HCT116 (cell line): Measurements from ENCODE around the gene ENKD1. TPM values are rescaled to one million over a fixed set of nuclear protein-coding genes. Genes with fewer than 3 reads are reported as not detected.

ENCODE experiments used
- ATAC-seq: fragments of 200-7000 bp; cut with Tn5 transposase; 2 replicates; pipeline ENCODE4 v1.9.1; 2020; ENCODE audit warnings: mild to moderate bottlenecking, moderate library complexity
- BruUV-seq: library from RNA; stranded (reverse); fragments of 400-500 nt; replicated peaks from 2 replicates; lab custom pipeline; 2021; lab: Mats Ljungman, UMichigan
- CTCF ChIA-PET: fragments of 300-600 bp; sonication (Branson Sonifier 250); formaldehyde crosslinking; loops from one replicate; lab custom pipeline; 2021; ENCODE audit warnings: antibody characterized with exemption; lab: Charles Lee
- POLR2A ChIA-PET: fragments of 300-600, 350-600 bp; sonication (Branson Sonifier 250); formaldehyde crosslinking; loops from one replicate; lab custom pipeline; 2021; ENCODE audit warnings: antibody characterized with exemption; lab: Charles Lee
- RAD21 ChIA-PET, 2 experiments: fragments of 300-600 bp; sonication (Branson Sonifier 250); formaldehyde crosslinking; loops; one replicate each; lab custom pipeline; 2023; ENCODE audit warnings: low total read pairs in 2 of 2; ENCODE audit not compliant: uncharacterized antibody in 2 of 2, unreplicated experiment in 2 of 2, low non-redundant PET in 1 of 2; lab: Charles Lee
- DNase-seq: peaks from one replicate; pipeline ENCODE4 v3.0.0-alpha.2; 2010; ENCODE audit warnings: low read depth, low spot score
- H2AFZ ChIP-seq: fragments of 200-600 bp; shearing (Covaris generic), sonication (generic); 2 replicates; pipeline ENCODE4 v1.6.1; 2017; ENCODE audit warnings: low read depth, mixed run types, mixed read lengths, antibody characterized with exemption, low read length; ENCODE audit not compliant: poor library complexity, severe bottlenecking
- H3K27ac ChIP-seq: 2 replicates; pipeline ENCODE4 v1.5.1; 2012; ENCODE audit warnings: low read depth, low read length
- H3K27me3 ChIP-seq: fragments of 200-600 bp; sonication (generic); 2 replicates; pipeline ENCODE4 v1.6.1; 2016; ENCODE audit warnings: mixed run types, low read length, mixed read lengths; ENCODE audit not compliant: insufficient read depth
- H3K36me3 ChIP-seq, 2 experiments: fragments of 200-500 bp in 1 of 2; fragments of 200-600 bp in 1 of 2; sonication (Bioruptor generic) in 1 of 2; sonication (generic) in 1 of 2; 2 replicates each; pipeline versions ENCODE4 v1.5.1 to v1.6.1; 2014 to 2016; ENCODE audit warnings: low read length in 2 of 2, inconsistent platforms in 1 of 2, mixed read lengths in 1 of 2, mixed run types in 1 of 2; ENCODE audit not compliant: insufficient read depth in 2 of 2, control insufficient read depth in 1 of 2
- H3K4me1 ChIP-seq, 2 experiments: fragments of 200-600 bp in 1 of 2; sonication (generic) in 1 of 2; 2 replicates each; pipeline versions ENCODE4 v1.5.1 to v1.6.1; 2012 to 2017; ENCODE audit warnings: low read length in 2 of 2, inconsistent platforms in 1 of 2, mild to moderate bottlenecking in 1 of 2, mixed read lengths in 1 of 2, mixed run types in 1 of 2, moderate library complexity in 1 of 2; ENCODE audit not compliant: insufficient read depth in 2 of 2, control insufficient read depth in 1 of 2
- H3K4me2 ChIP-seq: fragments of 200-600 bp; sonication (generic); 2 replicates; pipeline ENCODE4 v1.6.1; 2017; ENCODE audit warnings: mixed run types, low read length, mixed read lengths
- H3K4me3 ChIP-seq, 2 experiments: fragments of 200-600 bp in 1 of 2; sonication (generic) in 1 of 2; replicated peaks in 1 of 2; 2 replicates each; pipeline ENCODE4 v1.5.1; 2011 to 2016; ENCODE audit warnings: low read length in 2 of 2, control low read depth in 1 of 2, low read depth in 1 of 2, mild to moderate bottlenecking in 1 of 2, mixed read lengths in 1 of 2, mixed run types in 1 of 2
- H3K79me2 ChIP-seq: fragments of 200-600 bp; sonication (generic); 2 replicates; pipeline ENCODE4 v1.6.1; 2017; ENCODE audit warnings: mild to moderate bottlenecking, mixed run types, low read length, moderate library complexity, mixed read lengths; ENCODE audit not compliant: insufficient read depth
- H3K9ac ChIP-seq: fragments of 200-600 bp; sonication (generic); 2 replicates; pipeline ENCODE4 v1.6.1; 2016; ENCODE audit warnings: low read length, mixed read lengths
- H3K9me2 ChIP-seq: fragments of 200-600 bp; sonication (generic), shearing (Covaris generic); 2 replicates; pipeline ENCODE4 v1.6.1; 2017; ENCODE audit warnings: mixed run types, mild to moderate bottlenecking, moderate library complexity; ENCODE audit not compliant: insufficient read depth
- H3K9me3 ChIP-seq, 2 experiments: fragments of 200-500 bp in 1 of 2; fragments of 200-600 bp in 1 of 2; sonication (Bioruptor generic) in 1 of 2; sonication (generic) in 1 of 2; 2 replicates each; pipeline ENCODE4 v1.6.1; 2014 to 2017; ENCODE audit warnings: low read length in 2 of 2, mixed read lengths in 2 of 2, inconsistent platforms in 1 of 2, low read depth in 1 of 2, mild to moderate bottlenecking in 1 of 2, mixed run types in 1 of 2, moderate library complexity in 1 of 2; ENCODE audit not compliant: control insufficient read depth in 1 of 2, insufficient read depth in 1 of 2
- H4K20me1 ChIP-seq: fragments of 200-600 bp; sonication (generic), shearing (Covaris generic); 2 replicates; pipeline ENCODE4 v1.6.1; 2017; ENCODE audit warnings: mixed run types, mild to moderate bottlenecking, moderate library complexity; ENCODE audit not compliant: insufficient read depth
- ATF3 ChIP-seq: IDR thresholded peaks from 2 replicates; pipeline ENCODE4 v1.6.1; 2012
- CBX3 ChIP-seq: IDR thresholded peaks from 2 replicates; pipeline ENCODE4 v1.6.1; 2012; ENCODE audit warnings: low read depth
- CTCF ChIP-seq, 3 experiments: fragments of 200-600 bp in 1 of 3; sonication (generic) in 1 of 3; IDR thresholded peaks in 2 of 3; conservative IDR thresholded peaks in 1 of 3; 2 replicates each; pipeline ENCODE4 v1.5.1; 2012 to 2017; ENCODE audit warnings: low read depth in 2 of 3, low read length in 2 of 3, antibody characterized with exemption in 1 of 3, borderline replicate concordance in 1 of 3, control low read depth in 1 of 3, mild to moderate bottlenecking in 1 of 3, mixed read lengths in 1 of 3, mixed run types in 1 of 3, moderate library complexity in 1 of 3; ENCODE audit not compliant: insufficient read depth in 1 of 3
- EGR1 ChIP-seq: IDR thresholded peaks from 2 replicates; pipeline ENCODE4 v1.6.1; 2012; ENCODE audit warnings: low read depth
- FOSL1 ChIP-seq: IDR thresholded peaks from 2 replicates; pipeline ENCODE4 v1.6.1; 2012; ENCODE audit warnings: low read depth
- JUND ChIP-seq: IDR thresholded peaks from 2 replicates; pipeline ENCODE4 v1.6.1; 2012
- MAX ChIP-seq: IDR thresholded peaks from 2 replicates; pipeline ENCODE4 v1.6.1; 2012
- POLR2A ChIP-seq: IDR thresholded peaks from 2 replicates; pipeline ENCODE4 v1.7.0; 2011; ENCODE audit warnings: borderline replicate concordance; ENCODE audit not compliant: insufficient read depth, insufficient read length; ENCODE audit errors: extremely low read depth
- POLR2AphosphoS5 ChIP-seq: IDR thresholded peaks from 2 replicates; pipeline ENCODE4 v1.6.1; 2011; ENCODE audit warnings: mild to moderate bottlenecking, low read depth, low read length, moderate library complexity
- SIN3A ChIP-seq: IDR thresholded peaks from 2 replicates; pipeline ENCODE4 v1.6.1; 2012; ENCODE audit warnings: low read depth
- SRF ChIP-seq: IDR thresholded peaks from 2 replicates; pipeline ENCODE4 v1.6.1; 2012; ENCODE audit warnings: low read depth
- TCF7L2 ChIP-seq: IDR thresholded peaks from 2 replicates; pipeline ENCODE4 v1.7.0; 2011; ENCODE audit warnings: borderline replicate concordance, inconsistent platforms; ENCODE audit not compliant: insufficient read depth, insufficient read length; ENCODE audit errors: extremely low read depth
- ZFX ChIP-seq: fragments of 450-650 bp; IDR thresholded peaks from 2 replicates; pipeline ENCODE4 v1.6.1; 2017
- intact Hi-C: fragments of 100-400 bp; cut with micrococcal nuclease; formaldehyde crosslinking; loops from 2 replicates; pipeline ENCODE4 v1.10.0; 2022
- total RNA-seq: library from RNA; stranded (reverse); gene quantifications from one replicate; pipeline ENCODE4 v1.2.1, GENCODE V29; 2021; ENCODE audit not compliant: unreplicated experiment
- TF ChIP-seq, protein P1 (sequence below): IDR thresholded peaks from 2 replicates; pipeline ENCODE4 v1.6.1; 2011; ENCODE audit warnings: mild to moderate bottlenecking, low read length, moderate library complexity; ENCODE audit not compliant: insufficient replicate concordance; ENCODE audit errors: extremely low read depth

The ENKD1 gene
- total RNA-seq, 1 experiment from 2014 or later, result 16.8 TPM

DNA sequence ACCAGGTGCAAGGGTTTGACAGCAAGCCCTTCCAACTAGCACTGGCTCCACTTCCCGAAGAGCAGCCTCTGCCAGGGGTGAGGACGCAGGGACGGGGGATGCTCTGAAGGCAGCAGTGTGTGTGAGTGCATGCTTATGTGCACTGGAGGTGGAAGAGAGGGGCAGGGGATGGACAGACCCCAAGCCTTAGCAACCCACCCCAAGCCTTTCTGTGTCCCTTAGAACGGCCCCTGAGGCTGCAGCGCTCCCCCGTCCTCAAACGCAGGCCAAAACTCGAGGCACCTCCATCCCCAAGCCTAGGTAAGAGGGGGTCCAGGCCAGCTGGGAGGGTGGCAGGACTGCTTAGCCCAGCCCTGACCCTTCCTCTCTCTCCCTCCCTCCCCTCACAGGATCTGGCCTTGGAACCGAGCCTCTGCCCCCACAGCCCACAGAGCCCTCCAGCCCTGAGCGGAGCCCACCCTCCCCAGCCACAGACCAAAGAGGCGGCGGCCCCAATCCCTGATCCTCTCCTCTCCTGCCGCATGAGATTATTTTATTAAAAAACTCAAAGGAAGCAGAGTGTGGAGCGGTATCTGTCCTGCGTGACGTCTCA is 9.4 kb downstream of the ENKD1 start:
- BruUV-seq, result no TSS peak
- H2AFZ ChIP-seq, result no peak overlapping the region
- H3K4me2 ChIP-seq, result no peak overlapping the region
- H4K20me1 ChIP-seq, result no peaks in the 10 kb centered on the region
- DNase-seq, result no peak
- peaks cover 0 to 6% of the 10 kb centered on the region in 2 experiments; a peak in 1 of 4 replicates for H3K36me3 ChIP-seq
- TF ChIP-seq JUND (no peak), ATF3 (no peak), FOSL1 (no peak), POLR2AphosphoS5 (no peak), EGR1 (no peak), CBX3 (no peak), SRF (no peak), CTCF (IDR thresholded peaks at IDR 0.05 in 2 of 3, conservative IDR thresholded peaks at IDR 0.05 in 1 of 3; ENCODE audit: borderline replicate concordance in 1 of 3, insufficient read depth in 1 of 3, low read depth in 2 of 3, low read length in 2 of 3) (no peak), POLR2A (no peak), MAX (no peak), TCF7L2 (no peak), SIN3A (no peak), ZFX (no peak)
- TF ChIP-seq, protein P1, sequence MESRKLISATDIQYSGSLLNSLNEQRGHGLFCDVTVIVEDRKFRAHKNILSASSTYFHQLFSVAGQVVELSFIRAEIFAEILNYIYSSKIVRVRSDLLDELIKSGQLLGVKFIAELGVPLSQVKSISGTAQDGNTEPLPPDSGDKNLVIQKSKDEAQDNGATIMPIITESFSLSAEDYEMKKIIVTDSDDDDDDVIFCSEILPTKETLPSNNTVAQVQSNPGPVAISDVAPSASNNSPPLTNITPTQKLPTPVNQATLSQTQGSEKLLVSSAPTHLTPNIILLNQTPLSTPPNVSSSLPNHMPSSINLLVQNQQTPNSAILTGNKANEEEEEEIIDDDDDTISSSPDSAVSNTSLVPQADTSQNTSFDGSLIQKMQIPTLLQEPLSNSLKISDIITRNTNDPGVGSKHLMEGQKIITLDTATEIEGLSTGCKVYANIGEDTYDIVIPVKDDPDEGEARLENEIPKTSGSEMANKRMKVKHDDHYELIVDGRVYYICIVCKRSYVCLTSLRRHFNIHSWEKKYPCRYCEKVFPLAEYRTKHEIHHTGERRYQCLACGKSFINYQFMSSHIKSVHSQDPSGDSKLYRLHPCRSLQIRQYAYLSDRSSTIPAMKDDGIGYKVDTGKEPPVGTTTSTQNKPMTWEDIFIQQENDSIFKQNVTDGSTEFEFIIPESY, result no peak
- H3K9me3 ChIP-seq, result no peaks in the 10 kb centered on the region
- no peak for ATAC-seq
- ChIA-PET CTCF (no interaction called here), POLR2A (no interaction called here), RAD21 (no interaction called here)
- no peaks in the 10 kb centered on the region for H3K27me3 ChIP-seq
- intact Hi-C loops, result no loop called here
- H3K79me2 ChIP-seq, result peaks cover 21% of the 10 kb centered on the region; the same call in 1 of the 2 replicates
- H3K4me1 ChIP-seq, result peaks cover 3 to 25% of the 10 kb centered on the region in 2 experiments; a peak in 3 of 4 replicates
- no peak overlapping the region for H3K9ac ChIP-seq
- no peak overlapping the region for H3K4me3 ChIP-seq
- H3K27ac ChIP-seq, result no peak overlapping the region
- H3K9me2 ChIP-seq, result no peaks in the 10 kb centered on the region
